Central memory CD8-positive, alpha-beta T cell (primary cell): ENCODE results near the gene CDK5RAP2.

Experiments
- ATAC-seq: fragments of 150-1000 bp; cut with Tn5 transposase; replicated peaks from 2 replicates; pipeline ENCODE4 v1.10.0; 2022; ENCODE audit warnings: mild to moderate bottlenecking, moderate FRiP score, moderate number of reproducible peaks; ENCODE audit not compliant: poor library complexity, severe bottlenecking; ENCODE audit errors: extremely low read depth
- DNase-seq, 2 donors: peaks; one replicate each; pipeline ENCODE4 v3.0.0; 2021; ENCODE audit warnings: low spot score in 2 of 2
- H3K27ac Mint-ChIP-seq: one replicate; pipeline ENCODE4 v1.8.0; 2022; ENCODE audit warnings: low read depth, mild to moderate bottlenecking, moderate library complexity, mixed read lengths
- H3K27me3 Mint-ChIP-seq: one replicate; pipeline ENCODE4 v1.8.0; 2022; ENCODE audit warnings: mixed read lengths
- H3K36me3 Mint-ChIP-seq: one replicate; pipeline ENCODE4 v1.8.0; 2022; ENCODE audit warnings: mild to moderate bottlenecking, moderate library complexity, mixed read lengths; ENCODE audit not compliant: insufficient read depth
- H3K4me1 Mint-ChIP-seq: one replicate; pipeline ENCODE4 v1.8.0; 2022; ENCODE audit warnings: mixed read lengths
- H3K4me3 Mint-ChIP-seq: one replicate; pipeline ENCODE4 v1.8.0; 2022; ENCODE audit warnings: mild to moderate bottlenecking, moderate library complexity, mixed read lengths
- H3K9me3 Mint-ChIP-seq: one replicate; pipeline ENCODE4 v1.8.0; 2022; ENCODE audit warnings: mixed read lengths

The CDK5RAP2 gene

GRCh38 chr9:120392245-120392644, 187.7 kb downstream of the CDK5RAP2 start:
- Mint-ChIP-seq H3K27ac (peak overlapping the region; percentile 58), H3K36me3 (peaks cover 34% of the 10 kb centered on the region), H3K27me3 (no peaks in the 10 kb centered on the region), H3K4me1 (peaks cover 17% of the 10 kb centered on the region), H3K9me3 (no peaks in the 10 kb centered on the region), H3K4me3 (no peak overlapping the region)
- DNase-seq, result no peak
- ATAC-seq, result no peak

GRCh38 chr9:120391691-120392090, 188.3 kb downstream of the CDK5RAP2 start:
- ATAC-seq (no peak), DNase-seq (no peak)
- Mint-ChIP-seq H3K27ac (no peak overlapping the region), H3K36me3 (peaks cover 34% of the 10 kb centered on the region), H3K27me3 (no peaks in the 10 kb centered on the region), H3K4me3 (no peak overlapping the region), H3K9me3 (no peaks in the 10 kb centered on the region), H3K4me1 (peaks cover 15% of the 10 kb centered on the region)

- H3K4me3 Mint-ChIP-seq, result no peak overlapping the region
- H3K27me3 Mint-ChIP-seq, result no peaks in the 10 kb centered on the region
- no peaks in the 10 kb centered on the region for H3K9me3 Mint-ChIP-seq
- DNase-seq (no peak), ATAC-seq (no peak)
- H3K27ac Mint-ChIP-seq, result no peak overlapping the region
- peaks cover 11% of the 10 kb centered on the region for H3K4me1 Mint-ChIP-seq
- H3K36me3 Mint-ChIP-seq, result peaks cover 31% of the 10 kb centered on the region
Measured at GRCh38 chr9:120390637-120391190, 189.3 kb downstream of the CDK5RAP2 start.

- Mint-ChIP-seq H3K9me3 (no peaks in the 10 kb centered on the region), H3K4me1 (peaks cover 11% of the 10 kb centered on the region), H3K36me3 (peaks cover 29% of the 10 kb centered on the region), H3K4me3 (no peak overlapping the region), H3K27ac (no peak overlapping the region), H3K27me3 (no peaks in the 10 kb centered on the region)
- DNase-seq (no peak), ATAC-seq (no peak)
Measured at GRCh38 chr9:120389867-120390266, 190.1 kb downstream of the CDK5RAP2 start.

- H3K27ac Mint-ChIP-seq, result no peak overlapping the region
- peaks cover 24% of the 10 kb centered on the region for H3K36me3 Mint-ChIP-seq
- DNase-seq (no peak), ATAC-seq (no peak)
- H3K4me1 Mint-ChIP-seq, result peaks cover 5% of the 10 kb centered on the region
- H3K9me3 Mint-ChIP-seq, result no peaks in the 10 kb centered on the region
- H3K27me3 Mint-ChIP-seq, result no peaks in the 10 kb centered on the region
- H3K4me3 Mint-ChIP-seq, result no peak overlapping the region
Measured at GRCh38 chr9:120389300-120389699, 190.7 kb downstream of the CDK5RAP2 start.

- H3K27ac Mint-ChIP-seq, result no peak overlapping the region
- H3K4me3 Mint-ChIP-seq, result no peak overlapping the region
- no peaks in the 10 kb centered on the region for H3K9me3 Mint-ChIP-seq
- no peaks in the 10 kb centered on the region for H3K27me3 Mint-ChIP-seq
- DNase-seq (no peak), ATAC-seq (no peak)
- peaks cover 16% of the 10 kb centered on the region for H3K36me3 Mint-ChIP-seq
- H3K4me1 Mint-ChIP-seq, result no peaks in the 10 kb centered on the region
Measured at GRCh38 chr9:120388003-120388855, 191.7 kb downstream of the CDK5RAP2 start.

- DNase-seq (no peak), ATAC-seq (no peak)
- no peak overlapping the region for H3K27ac Mint-ChIP-seq
- no peaks in the 10 kb centered on the region for H3K4me1 Mint-ChIP-seq
- no peaks in the 10 kb centered on the region for H3K9me3 Mint-ChIP-seq
- no peak overlapping the region for H3K4me3 Mint-ChIP-seq
- H3K36me3 Mint-ChIP-seq, result peaks cover 13% of the 10 kb centered on the region
- no peaks in the 10 kb centered on the region for H3K27me3 Mint-ChIP-seq
Measured at GRCh38 chr9:120387257-120388002, 192.5 kb downstream of the CDK5RAP2 start.

- no peaks in the 10 kb centered on the region for H3K9me3 Mint-ChIP-seq
- no peak overlapping the region for H3K27ac Mint-ChIP-seq
- no peaks in the 10 kb centered on the region for H3K27me3 Mint-ChIP-seq
- H3K4me3 Mint-ChIP-seq, result no peak overlapping the region
- no peak for ATAC-seq
- no peak for DNase-seq
- H3K4me1 Mint-ChIP-seq, result no peaks in the 10 kb centered on the region
- H3K36me3 Mint-ChIP-seq, result peaks cover 11% of the 10 kb centered on the region
Measured at GRCh38 chr9:120386390-120387131, 193.4 kb downstream of the CDK5RAP2 start.

- ATAC-seq, result no peak
- H3K9me3 Mint-ChIP-seq, result no peaks in the 10 kb centered on the region
- no peaks in the 10 kb centered on the region for H3K27me3 Mint-ChIP-seq
- no peak overlapping the region for H3K27ac Mint-ChIP-seq
- no peak overlapping the region for H3K4me3 Mint-ChIP-seq
- H3K4me1 Mint-ChIP-seq, result no peaks in the 10 kb centered on the region
- DNase-seq, result no peak
- peaks cover 9% of the 10 kb centered on the region for H3K36me3 Mint-ChIP-seq
Measured at GRCh38 chr9:120385606-120386389, 194.2 kb downstream of the CDK5RAP2 start.

GRCh38 chr9:120384925-120385272, 195.1 kb downstream of the CDK5RAP2 start:
- DNase-seq (no peak), ATAC-seq (no peak)
- Mint-ChIP-seq H3K27me3 (no peaks in the 10 kb centered on the region), H3K9me3 (no peaks in the 10 kb centered on the region), H3K4me1 (no peaks in the 10 kb centered on the region), H3K36me3 (peaks cover 9% of the 10 kb centered on the region), H3K4me3 (no peak overlapping the region), H3K27ac (no peak overlapping the region)

- no peaks in the 10 kb centered on the region for H3K9me3 Mint-ChIP-seq
- ATAC-seq (no peak), DNase-seq (no peak)
- H3K36me3 Mint-ChIP-seq, result peaks cover 9% of the 10 kb centered on the region
- H3K27ac Mint-ChIP-seq, result no peak overlapping the region
- H3K4me1 Mint-ChIP-seq, result no peaks in the 10 kb centered on the region
- no peaks in the 10 kb centered on the region for H3K27me3 Mint-ChIP-seq
- no peak overlapping the region for H3K4me3 Mint-ChIP-seq
Measured at GRCh38 chr9:120383999-120384924, 195.7 kb downstream of the CDK5RAP2 start.
